OCI-LY3 (cell line): ENCODE measurements around the gene CCDC13.
A peak's percentile ranks its signal among the peaks of the same experiment; 100 is the strongest.

ENCODE experiments used
- H2AFZ ChIP-seq: fragments of 200-600, 300-600 bp; shearing (Covaris generic); 2 replicates; pipeline ENCODE4 v1.6.0; 2014; ENCODE audit warnings: antibody characterized with exemption, low read depth, low read length
- H3K27ac ChIP-seq: fragments of 200-600, 300-600 bp; sonication (generic); 2 replicates; pipeline ENCODE4 v1.5.1; 2014; ENCODE audit warnings: mild to moderate bottlenecking, low read length, moderate library complexity, mixed read lengths
- H3K27me3 ChIP-seq: fragments of 200-600, 300-600 bp; sonication (generic); 2 replicates; pipeline ENCODE4 v1.6.1; 2014; ENCODE audit warnings: low read depth, low read length, mixed read lengths
- H3K36me3 ChIP-seq: fragments of 200-600, 300-600 bp; sonication (generic); replicated peaks from 2 replicates; pipeline ENCODE3; 2014; ENCODE audit warnings: low read depth, low read length, mixed read lengths
- H3K4me1 ChIP-seq: fragments of 300-600, 200-600 bp; sonication (generic); 2 replicates; pipeline ENCODE4 v1.6.1; 2014; ENCODE audit warnings: low read length, mixed read lengths
- H3K4me2 ChIP-seq: fragments of 200-600, 300-600 bp; sonication (generic); 2 replicates; pipeline ENCODE4 v1.6.1; 2014; ENCODE audit warnings: low read length, mixed read lengths
- H3K4me3 ChIP-seq: fragments of 300-600, 200-600 bp; sonication (generic); 2 replicates; pipeline ENCODE4 v1.5.1; 2014; ENCODE audit warnings: antibody characterized with exemption, mild to moderate bottlenecking, low read length, moderate library complexity
- H3K79me2 ChIP-seq: fragments of 300-600, 200-600 bp; shearing (Covaris generic); 2 replicates; pipeline ENCODE4 v1.6.1; 2014; ENCODE audit warnings: mild to moderate bottlenecking, low read length, mixed read lengths
- H3K9ac ChIP-seq: fragments of 300-600, 200-600 bp; shearing (Covaris generic); 2 replicates; pipeline ENCODE4 v1.6.0; 2014; ENCODE audit warnings: mild to moderate bottlenecking, low read length, moderate library complexity
- H3K9me3 ChIP-seq: fragments of 200-600, 300-600 bp; shearing (Covaris generic); 2 replicates; pipeline ENCODE4 v1.6.1; 2014; ENCODE audit warnings: low read length, mixed read lengths; ENCODE audit not compliant: insufficient read depth
- H4K20me1 ChIP-seq: fragments of 200-600, 300-600 bp; sonication (generic); 2 replicates; pipeline ENCODE4 v1.6.1; 2016; ENCODE audit warnings: low read length, mixed read lengths; ENCODE audit not compliant: insufficient read depth
- EZH2phosphoT487 ChIP-seq: fragments of 200-600 bp; shearing (Covaris generic); IDR thresholded peaks from 2 replicates; pipeline ENCODE4 v1.6.1; 2018; ENCODE audit warnings: antibody characterized with exemption, mixed run types, low read depth
- TF ChIP-seq, protein P1 (sequence below): fragments of 200-600, 300-600 bp; sonication (generic); IDR thresholded peaks from 2 replicates; pipeline ENCODE4 v1.5.1; 2014; ENCODE audit warnings: antibody characterized with exemption, low read length, low read depth

CCDC13 gene

DNA sequence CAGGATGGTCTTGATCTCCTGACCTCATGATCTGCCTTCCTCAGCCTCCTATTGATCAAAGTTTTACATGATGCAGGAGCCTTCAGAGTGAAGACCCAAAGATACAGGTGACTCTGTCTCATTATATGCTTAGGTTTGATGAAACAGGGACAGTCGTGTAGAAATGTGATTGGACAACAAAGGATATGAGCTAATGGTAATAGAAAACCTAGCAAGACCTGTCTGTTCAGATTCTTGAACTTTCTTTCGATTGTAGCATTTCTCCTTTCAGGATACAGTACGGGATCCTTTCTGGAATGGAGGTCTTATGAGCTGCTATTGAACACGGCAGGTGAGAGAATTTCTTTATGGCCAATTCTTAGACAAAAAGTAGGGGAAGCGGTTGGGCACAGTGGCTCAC is 36.1 kb upstream of the CCDC13 start, which contains the start of gene ACKR2:
Gene ACKR2 (plus strand): TSS at position 244 of the 400 bp plus-strand sequence. CDS start 55,058 bp downstream, outside the sequence.
- H3K4me2 ChIP-seq = no peak within 1 kb of the TSS
- H3K27me3 ChIP-seq = no peaks in the 10 kb centered on the region
- no peaks in the 10 kb centered on the region for H3K9me3 ChIP-seq
- no peaks in the 10 kb centered on the region for H4K20me1 ChIP-seq
- no peak within 1 kb of the TSS for H3K9ac ChIP-seq
- H3K4me1 ChIP-seq = peaks cover 24% of the 10 kb centered on the region
- TF ChIP-seq, protein P1, sequence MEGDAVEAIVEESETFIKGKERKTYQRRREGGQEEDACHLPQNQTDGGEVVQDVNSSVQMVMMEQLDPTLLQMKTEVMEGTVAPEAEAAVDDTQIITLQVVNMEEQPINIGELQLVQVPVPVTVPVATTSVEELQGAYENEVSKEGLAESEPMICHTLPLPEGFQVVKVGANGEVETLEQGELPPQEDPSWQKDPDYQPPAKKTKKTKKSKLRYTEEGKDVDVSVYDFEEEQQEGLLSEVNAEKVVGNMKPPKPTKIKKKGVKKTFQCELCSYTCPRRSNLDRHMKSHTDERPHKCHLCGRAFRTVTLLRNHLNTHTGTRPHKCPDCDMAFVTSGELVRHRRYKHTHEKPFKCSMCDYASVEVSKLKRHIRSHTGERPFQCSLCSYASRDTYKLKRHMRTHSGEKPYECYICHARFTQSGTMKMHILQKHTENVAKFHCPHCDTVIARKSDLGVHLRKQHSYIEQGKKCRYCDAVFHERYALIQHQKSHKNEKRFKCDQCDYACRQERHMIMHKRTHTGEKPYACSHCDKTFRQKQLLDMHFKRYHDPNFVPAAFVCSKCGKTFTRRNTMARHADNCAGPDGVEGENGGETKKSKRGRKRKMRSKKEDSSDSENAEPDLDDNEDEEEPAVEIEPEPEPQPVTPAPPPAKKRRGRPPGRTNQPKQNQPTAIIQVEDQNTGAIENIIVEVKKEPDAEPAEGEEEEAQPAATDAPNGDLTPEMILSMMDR = no peak
- no peak for TF ChIP-seq EZH2phosphoT487
- H3K79me2 ChIP-seq = peaks cover under 1% of the 10 kb centered on the region; the same call in 1 of the 2 replicates
- H3K27ac ChIP-seq = no peak within 1 kb of the TSS
- H3K36me3 ChIP-seq = no peaks in the 10 kb centered on the region
- no peak within 1 kb of the TSS for H2AFZ ChIP-seq
- H3K4me3 ChIP-seq = no peak within 1 kb of the TSS

DNA sequence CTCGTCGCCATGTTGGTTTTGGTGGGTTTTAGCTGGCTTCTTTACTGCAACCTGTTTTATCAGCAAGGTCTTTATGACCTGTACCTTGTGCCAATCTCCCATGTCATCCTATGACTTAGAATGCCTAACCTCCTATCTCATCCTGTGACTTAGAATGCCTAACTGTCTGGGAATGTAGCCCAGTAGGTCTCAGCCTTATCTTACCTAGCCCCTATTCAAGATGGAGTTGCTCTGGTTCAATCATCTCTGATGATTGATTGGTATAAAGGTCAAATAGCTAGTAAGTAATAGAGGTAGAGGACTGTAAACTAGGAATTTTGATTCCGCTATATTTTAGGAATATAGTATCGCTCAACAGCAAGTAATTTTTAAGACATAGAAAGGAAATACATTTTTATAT is 34.9 kb upstream of the CCDC13 start:
- Histone ChIP-seq H3K27me3 (no peaks in the 10 kb centered on the region), H4K20me1 (0 out of 2 replicates have a peak, but pooled peaks cover 3% of the 10 kb centered on the region), H3K4me1 (peaks cover 28% of the 10 kb centered on the region), H3K9me3 (no peaks in the 10 kb centered on the region), H3K36me3 (no peaks in the 10 kb centered on the region), H3K4me2 (no peak overlapping the region), H2AFZ (no peak overlapping the region), H3K4me3 (no peak overlapping the region), H3K9ac (no peak overlapping the region), H3K79me2 (peaks cover 13% of the 10 kb centered on the region), H3K27ac (no peak overlapping the region)
- TF ChIP-seq EZH2phosphoT487 = no peak
- TF ChIP-seq, protein P1 = no peak

DNA sequence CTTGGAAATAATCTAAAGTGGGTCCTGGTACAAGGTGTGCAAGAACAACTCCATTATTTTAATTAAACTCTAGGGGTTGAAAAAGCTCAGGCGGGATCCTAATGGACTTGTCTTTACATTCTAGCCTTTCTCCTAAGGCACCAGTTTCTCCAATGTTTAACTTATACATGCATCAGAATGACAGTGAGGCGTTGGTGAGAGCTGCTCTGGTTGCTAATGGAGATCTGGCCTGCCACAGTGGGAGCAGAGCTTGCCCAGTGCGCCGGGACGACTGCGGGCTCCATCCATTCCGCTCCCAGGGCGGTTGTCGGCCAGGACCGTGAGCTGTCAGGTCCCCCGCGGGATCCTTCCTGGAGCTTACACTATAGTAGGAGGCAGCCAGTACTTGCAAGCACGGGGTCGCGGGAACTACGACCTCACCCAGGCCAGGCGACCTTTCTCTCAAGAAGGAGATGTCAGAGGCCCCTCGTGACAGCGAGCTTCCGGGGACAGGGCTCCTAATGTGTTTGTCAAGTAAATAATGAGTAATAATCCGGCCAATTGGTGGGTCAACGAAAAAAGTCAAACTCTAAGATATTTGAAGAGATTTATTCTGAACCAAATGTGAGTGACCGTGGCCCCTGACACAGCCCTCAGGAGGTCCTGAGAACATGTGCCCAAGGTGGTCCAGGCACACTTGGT is 32.2 kb upstream of the CCDC13 start:
- Histone ChIP-seq H3K9ac (peak overlapping the region; percentile 92), H3K27ac (no peak overlapping the region), H3K4me3 (peak overlapping the region; percentile 94)

DNA sequence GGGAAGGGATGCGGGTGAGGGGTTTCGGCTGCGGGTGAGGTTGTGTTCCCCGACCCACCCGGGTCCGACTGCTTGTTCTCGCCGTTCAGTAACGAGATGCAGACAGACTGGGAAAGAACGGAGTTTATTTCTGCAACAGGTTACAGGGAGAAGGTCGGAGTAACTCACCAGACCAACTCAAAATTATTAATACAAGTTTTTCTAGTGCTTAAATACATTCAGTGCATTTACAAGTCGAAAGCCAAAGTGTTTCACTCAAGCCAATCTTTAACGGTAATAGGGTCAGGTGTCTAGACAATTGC is 31.7 kb upstream of the CCDC13 start:
- H3K9me3 ChIP-seq = no peaks in the 10 kb centered on the region
- H3K27me3 ChIP-seq = no peaks in the 10 kb centered on the region
- H2AFZ ChIP-seq = peak overlapping the region; percentile 96
- H3K36me3 ChIP-seq = peaks cover under 1% of the 10 kb centered on the region
- H3K27ac ChIP-seq = no peak overlapping the region; the same call in 1 of the 2 replicates
- H4K20me1 ChIP-seq = 0 out of 2 replicates have a peak, but pooled peaks cover 4% of the 10 kb centered on the region
- H3K79me2 ChIP-seq = peaks cover 43% of the 10 kb centered on the region
- TF ChIP-seq EZH2phosphoT487 = no peak
- TF ChIP-seq, protein P1 = no peak
- H3K9ac ChIP-seq = peak overlapping the region; percentile 92
- peak overlapping the region; percentile 94 for H3K4me3 ChIP-seq
- H3K4me2 ChIP-seq = peak overlapping the region; percentile 78
- peaks cover 12% of the 10 kb centered on the region for H3K4me1 ChIP-seq

More for the DNA sequence above, 32.2 kb upstream of the CCDC13 start:
- H3K27me3 ChIP-seq = no peaks in the 10 kb centered on the region
- peaks cover 12% of the 10 kb centered on the region for H3K4me1 ChIP-seq
- H3K9me3 ChIP-seq = no peaks in the 10 kb centered on the region
- peaks cover 38% of the 10 kb centered on the region for H3K79me2 ChIP-seq
- peak overlapping the region; percentile 96 for H2AFZ ChIP-seq
- no peaks in the 10 kb centered on the region for H3K36me3 ChIP-seq
- H3K4me2 ChIP-seq = peak overlapping the region; percentile 78
- TF ChIP-seq, protein P1 = no peak
- TF ChIP-seq EZH2phosphoT487 = no peak
- H4K20me1 ChIP-seq = 0 out of 2 replicates have a peak, but pooled peaks cover 4% of the 10 kb centered on the region
